GM12864 (cell line): ENCODE data around the gene NT5C1A.

Source experiments
- DNase-seq: peaks from one replicate; pipeline ENCODE4 v3.0.0-alpha.2; 2011; ENCODE audit warnings: low read depth
- H3K4me3 ChIP-seq: 2 replicates; pipeline ENCODE4 v1.5.1; 2011; ENCODE audit warnings: mild to moderate bottlenecking, low read depth, low read length, control low read depth
- TF ChIP-seq, protein P1 (sequence below): IDR thresholded peaks from 2 replicates; pipeline ENCODE4 v1.5.1; 2011; ENCODE audit warnings: low read depth, mild to moderate bottlenecking, moderate library complexity, low read length, control low read depth, inconsistent platforms; ENCODE audit errors: missing control alignments

NT5C1A gene

DNA sequence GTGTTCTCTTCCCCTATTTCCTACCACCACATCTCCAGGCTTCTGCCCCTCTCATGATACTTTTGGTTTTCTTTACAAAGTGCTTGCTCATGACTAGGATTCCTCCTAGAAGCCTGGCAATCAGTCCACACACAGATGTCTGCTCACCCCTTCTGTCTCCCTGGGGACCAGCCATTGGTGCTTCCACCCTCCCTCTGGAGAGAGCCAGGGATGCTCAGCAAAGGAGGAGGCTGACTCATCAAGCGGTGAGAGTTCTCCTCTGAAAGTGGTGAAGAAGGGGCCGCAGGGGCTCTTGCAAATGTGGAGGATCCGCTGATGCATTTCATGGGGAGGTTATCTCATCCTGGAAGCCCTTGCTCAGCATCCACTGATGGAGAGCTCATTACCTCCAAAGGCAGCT lies 14.5 kb downstream of the NT5C1A start:
- no peak overlapping the region for H3K4me3 ChIP-seq
- TF ChIP-seq, protein P1, sequence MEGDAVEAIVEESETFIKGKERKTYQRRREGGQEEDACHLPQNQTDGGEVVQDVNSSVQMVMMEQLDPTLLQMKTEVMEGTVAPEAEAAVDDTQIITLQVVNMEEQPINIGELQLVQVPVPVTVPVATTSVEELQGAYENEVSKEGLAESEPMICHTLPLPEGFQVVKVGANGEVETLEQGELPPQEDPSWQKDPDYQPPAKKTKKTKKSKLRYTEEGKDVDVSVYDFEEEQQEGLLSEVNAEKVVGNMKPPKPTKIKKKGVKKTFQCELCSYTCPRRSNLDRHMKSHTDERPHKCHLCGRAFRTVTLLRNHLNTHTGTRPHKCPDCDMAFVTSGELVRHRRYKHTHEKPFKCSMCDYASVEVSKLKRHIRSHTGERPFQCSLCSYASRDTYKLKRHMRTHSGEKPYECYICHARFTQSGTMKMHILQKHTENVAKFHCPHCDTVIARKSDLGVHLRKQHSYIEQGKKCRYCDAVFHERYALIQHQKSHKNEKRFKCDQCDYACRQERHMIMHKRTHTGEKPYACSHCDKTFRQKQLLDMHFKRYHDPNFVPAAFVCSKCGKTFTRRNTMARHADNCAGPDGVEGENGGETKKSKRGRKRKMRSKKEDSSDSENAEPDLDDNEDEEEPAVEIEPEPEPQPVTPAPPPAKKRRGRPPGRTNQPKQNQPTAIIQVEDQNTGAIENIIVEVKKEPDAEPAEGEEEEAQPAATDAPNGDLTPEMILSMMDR: no peak
- no peak for DNase-seq

DNA sequence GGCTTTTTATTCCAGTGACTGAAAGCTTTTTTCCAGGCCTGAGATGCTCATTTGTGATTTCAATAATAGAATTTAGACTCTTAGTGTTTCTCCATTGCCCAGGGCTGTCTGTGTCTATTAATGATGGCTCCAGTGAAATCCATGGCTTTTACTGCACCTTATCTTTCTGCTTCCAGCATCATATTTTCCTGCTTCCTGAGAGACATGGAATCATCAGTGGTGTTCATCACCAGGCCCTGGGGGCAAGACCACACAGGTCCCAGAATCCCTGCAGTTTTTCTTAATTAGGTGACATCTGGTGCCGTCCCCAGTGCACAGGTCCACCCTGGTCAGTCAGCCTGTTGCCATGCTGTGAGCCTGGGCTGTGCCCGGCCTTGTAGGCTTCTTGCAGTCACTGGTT lies 15.5 kb downstream of the NT5C1A start:
- DNase-seq: no peak
- no peak overlapping the region for H3K4me3 ChIP-seq
- TF ChIP-seq, protein P1: no peak

DNA sequence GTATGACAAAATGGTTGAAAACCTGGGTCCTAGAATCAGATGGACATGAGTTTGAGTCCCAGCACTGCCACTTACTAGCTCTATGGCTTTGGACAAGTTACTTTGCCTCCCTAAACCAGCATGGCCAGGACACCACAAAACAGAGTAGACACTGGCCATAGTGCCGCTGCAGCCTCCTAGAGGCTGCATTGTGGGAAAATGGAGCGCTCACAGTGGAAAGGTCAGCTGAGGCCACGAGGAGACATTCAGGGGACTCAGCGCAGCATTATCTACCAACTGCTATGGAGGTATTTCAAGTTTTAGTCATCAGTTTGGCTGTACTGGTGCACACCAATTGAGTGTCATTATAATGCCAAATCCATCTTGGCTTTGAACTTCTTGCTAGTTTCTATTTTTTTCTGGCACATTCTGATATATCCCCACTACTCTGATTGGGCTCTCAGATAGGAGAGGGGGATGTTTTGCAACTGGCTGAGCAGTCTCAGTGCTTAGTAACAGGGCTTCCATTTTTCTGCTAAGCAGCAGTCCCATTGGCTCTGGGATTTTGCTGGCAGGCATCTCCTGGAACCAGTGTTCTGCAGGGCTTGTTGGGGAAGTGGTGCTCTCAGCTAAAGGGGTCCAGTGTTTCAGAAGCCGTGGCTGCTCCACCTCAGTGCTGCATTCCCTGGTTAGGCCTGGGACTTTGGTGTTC lies 16.2 kb downstream of the NT5C1A start:
- no peak overlapping the region for H3K4me3 ChIP-seq
- DNase-seq: no peak

DNA sequence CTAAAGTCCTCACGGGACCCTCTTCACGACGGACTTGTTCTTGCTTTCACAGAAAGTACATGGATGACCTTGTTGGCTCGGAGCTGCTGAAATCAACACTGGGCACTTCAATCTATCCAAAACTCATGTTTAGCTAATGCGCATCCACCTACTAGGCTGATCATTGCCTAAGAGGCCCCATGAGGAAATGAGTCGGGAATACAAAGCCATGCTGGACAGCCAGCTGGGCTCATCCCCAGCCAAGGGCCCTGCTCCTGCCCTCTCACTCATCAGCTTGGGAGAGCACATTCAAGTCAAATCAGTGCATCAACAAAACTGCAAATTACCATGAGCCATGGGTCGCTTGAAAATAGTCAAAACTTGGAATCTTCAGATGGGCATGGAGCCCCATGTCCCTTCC lies 17.6 kb downstream of the NT5C1A start:
- no peak for DNase-seq
- TF ChIP-seq, protein P1: no peak
- H3K4me3 ChIP-seq: no peak overlapping the region

More for the DNA sequence above, 16.2 kb downstream of the NT5C1A start:
- TF ChIP-seq, protein P1: no peak

DNA sequence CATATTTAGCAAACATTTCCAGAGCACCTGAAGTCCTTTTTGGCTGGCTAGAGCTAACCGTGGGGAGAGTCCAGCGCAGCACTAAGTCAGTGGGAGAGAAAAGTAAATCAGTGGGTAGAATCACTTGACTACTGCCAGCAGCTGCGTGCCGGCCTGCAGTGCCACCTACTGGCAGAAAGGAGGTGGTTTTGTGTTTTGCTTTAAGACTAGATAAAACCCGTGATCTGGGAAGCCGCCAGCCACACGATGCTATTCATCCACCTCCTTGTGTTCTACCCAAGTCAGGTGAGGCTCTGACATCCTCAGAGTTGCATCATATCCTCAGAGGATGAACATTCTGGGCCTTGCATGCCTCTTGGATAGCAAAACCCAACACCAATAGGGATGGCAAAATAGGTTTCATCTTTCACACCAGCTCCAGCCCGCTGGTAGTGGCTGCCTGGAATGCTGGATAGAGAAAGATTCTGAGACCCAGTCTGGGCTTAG lies 18.3 kb downstream of the NT5C1A start:
- TF ChIP-seq, protein P1: peak; percentile 92
- peak; percentile 57 for DNase-seq
- H3K4me3 ChIP-seq: no peak overlapping the region

DNA sequence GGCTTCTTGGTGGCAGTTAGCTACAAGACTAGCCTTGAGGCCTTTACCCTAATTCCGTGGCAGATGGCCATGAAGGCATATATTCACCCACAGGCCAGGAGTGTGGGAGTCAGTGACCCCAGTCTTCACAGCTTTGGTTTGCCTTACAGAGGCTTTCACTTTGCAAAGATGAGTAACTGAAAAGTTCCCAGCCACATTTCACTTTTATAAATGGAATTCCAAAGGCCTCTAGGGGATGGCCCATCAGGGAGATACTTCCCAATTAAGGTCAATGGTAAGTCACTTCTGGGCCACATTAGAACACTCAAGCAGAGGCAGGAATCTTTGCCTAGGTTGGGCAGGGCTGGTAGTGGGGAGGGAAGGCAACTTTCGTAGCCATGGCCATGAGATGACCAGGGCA lies 19.4 kb downstream of the NT5C1A start:
- no peak for DNase-seq
- TF ChIP-seq, protein P1: no peak
- no peak overlapping the region for H3K4me3 ChIP-seq

DNA sequence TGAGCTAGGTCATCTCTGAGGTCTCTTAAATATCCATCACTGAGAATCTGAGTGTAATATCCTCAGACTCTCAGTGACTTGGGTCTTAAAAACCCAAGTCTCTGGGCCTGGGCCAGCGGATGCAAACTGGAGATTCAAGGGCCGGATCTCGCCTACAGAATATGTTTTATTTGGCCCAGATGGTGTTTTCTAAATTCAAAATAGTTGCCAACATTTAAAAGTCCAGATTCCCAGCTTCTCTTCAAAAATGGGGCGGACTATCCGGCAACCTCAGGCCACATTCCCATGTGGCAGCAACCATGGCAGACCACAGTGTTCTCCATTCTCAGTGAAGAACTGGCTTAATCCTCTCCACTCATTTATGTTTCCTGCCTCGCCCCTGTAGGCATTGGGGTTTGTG lies 19.8 kb downstream of the NT5C1A start:
- H3K4me3 ChIP-seq: no peak overlapping the region
- TF ChIP-seq, protein P1: no peak
- DNase-seq: no peak
